OCI-LY3 (cell line): ENCODE data around the gene VASN.

Source experiments
- EZH2phosphoT487 ChIP-seq: fragments of 200-600 bp; shearing (Covaris generic); IDR thresholded peaks from 2 replicates; pipeline ENCODE4 v1.6.1; 2018; ENCODE audit warnings: antibody characterized with exemption, mixed run types, low read depth
- TF ChIP-seq, protein P1 (sequence below): fragments of 200-600, 300-600 bp; sonication (generic); IDR thresholded peaks from 2 replicates; pipeline ENCODE4 v1.5.1; 2014; ENCODE audit warnings: antibody characterized with exemption, low read length, low read depth

DNA sequence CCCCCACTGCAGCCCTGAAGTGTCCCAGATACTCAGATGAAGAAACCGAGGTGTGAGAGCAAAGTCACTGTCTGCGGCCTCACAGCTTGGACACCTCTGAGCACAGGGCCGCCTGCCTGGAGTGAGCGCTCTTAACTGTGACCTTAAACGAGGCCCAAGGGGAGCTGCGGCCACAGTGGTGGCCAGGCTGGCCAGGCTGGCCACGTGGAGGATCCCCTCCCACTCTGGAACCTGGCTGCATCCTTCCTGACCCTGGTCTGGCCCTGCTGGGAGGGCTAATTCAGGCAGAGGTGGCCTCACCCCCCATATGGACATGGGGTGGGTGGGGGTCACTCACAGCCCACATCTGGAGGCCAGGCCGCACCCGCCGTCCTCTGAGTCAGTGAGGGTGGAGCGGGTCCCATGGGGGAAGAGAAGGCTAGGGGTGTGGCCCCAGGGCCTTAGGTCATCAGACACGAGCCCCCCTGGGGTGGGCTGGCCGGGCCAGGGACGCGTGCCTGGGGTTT is 6.6 kb downstream of the VASN start:
- TF ChIP-seq, protein P1, sequence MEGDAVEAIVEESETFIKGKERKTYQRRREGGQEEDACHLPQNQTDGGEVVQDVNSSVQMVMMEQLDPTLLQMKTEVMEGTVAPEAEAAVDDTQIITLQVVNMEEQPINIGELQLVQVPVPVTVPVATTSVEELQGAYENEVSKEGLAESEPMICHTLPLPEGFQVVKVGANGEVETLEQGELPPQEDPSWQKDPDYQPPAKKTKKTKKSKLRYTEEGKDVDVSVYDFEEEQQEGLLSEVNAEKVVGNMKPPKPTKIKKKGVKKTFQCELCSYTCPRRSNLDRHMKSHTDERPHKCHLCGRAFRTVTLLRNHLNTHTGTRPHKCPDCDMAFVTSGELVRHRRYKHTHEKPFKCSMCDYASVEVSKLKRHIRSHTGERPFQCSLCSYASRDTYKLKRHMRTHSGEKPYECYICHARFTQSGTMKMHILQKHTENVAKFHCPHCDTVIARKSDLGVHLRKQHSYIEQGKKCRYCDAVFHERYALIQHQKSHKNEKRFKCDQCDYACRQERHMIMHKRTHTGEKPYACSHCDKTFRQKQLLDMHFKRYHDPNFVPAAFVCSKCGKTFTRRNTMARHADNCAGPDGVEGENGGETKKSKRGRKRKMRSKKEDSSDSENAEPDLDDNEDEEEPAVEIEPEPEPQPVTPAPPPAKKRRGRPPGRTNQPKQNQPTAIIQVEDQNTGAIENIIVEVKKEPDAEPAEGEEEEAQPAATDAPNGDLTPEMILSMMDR = no peak
- TF ChIP-seq EZH2phosphoT487 = no peak
